NCI-H1092 (cell line): ENCODE data around the gene TEX19.

Experiments
- DNase-seq: peaks from one replicate; lab custom pipeline; 2025; lab: John Stamatoyannopoulos, UW

TEX19 gene

GRCh38 chr17:82358465-82359350 is at the start of gene TEX19:
Gene TEX19 (plus strand): TSS chr17:82359247. CDS start chr17:82362151, 2,904 bp downstream.
- DNase-seq, result no peak

- no peak for DNase-seq
Measured at GRCh38 chr17:82309656-82310570, 49.1 kb upstream of the TEX19 start.

DNA sequence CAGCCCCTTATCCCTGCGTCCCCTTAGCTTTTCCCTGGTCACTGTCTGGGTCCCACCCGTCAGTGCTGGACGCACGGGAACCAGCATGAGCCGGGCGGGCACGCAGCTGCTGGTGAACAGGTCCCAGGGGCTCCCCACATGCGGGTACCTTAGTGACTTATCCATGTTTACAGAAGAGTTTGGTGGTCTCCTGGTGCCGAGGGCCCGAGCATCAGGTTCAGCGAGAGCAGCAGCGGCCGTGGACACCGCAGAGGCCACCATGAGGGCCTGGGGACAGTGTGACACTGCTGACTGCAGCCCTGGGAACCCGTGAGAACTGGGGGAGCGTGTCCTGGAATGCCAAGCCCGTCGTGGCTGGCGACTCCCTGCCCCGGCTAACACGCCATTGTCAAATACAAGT is 48.2 kb upstream of the TEX19 start:
- DNase-seq, result no peak

- no peak for DNase-seq
Measured at GRCh38 chr17:82311971-82312370, 47.1 kb upstream of the TEX19 start.

DNA sequence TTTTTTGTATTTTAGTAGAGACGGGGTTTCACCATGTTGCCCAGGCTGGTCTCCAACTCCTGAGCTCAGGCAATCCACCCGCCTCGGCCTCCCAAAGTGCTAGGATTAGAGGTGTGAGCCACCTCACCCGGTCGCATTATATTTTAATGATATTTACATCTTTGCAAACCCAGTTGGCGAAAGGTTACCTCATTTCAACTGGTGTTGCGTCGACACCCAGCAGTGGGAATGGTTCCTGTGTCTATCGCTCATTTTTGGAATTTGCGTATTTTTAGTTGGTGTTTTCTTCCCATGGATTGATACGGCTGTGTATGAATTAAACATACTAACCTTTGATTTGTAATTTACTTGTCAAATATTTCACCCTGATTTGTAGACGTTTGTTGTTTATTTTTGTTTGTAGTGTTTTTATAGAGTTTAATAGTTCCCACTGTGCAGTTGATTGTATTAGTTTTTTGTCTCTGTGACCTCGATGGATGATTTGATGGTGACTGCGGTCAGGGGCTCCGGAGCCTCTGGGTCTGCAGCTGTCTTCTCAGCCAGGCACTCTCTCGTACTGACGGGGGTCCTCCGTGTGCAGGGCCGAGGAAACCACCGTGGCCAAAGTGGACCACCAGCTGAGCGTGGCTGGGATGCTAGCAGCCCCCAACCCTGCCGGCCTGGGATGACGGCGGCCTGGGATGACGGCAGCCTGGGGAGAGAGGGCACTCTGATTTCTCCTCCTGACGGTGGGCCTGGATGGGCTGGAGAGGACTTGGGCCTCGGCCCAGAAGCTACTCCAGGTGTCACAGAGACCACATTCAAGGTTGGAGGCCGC is 45.6 kb upstream of the TEX19 start:
- DNase-seq, result no peak

GRCh38 chr17:82314012-82314726 is 44.9 kb upstream of the TEX19 start:
- DNase-seq, result no peak

DNA sequence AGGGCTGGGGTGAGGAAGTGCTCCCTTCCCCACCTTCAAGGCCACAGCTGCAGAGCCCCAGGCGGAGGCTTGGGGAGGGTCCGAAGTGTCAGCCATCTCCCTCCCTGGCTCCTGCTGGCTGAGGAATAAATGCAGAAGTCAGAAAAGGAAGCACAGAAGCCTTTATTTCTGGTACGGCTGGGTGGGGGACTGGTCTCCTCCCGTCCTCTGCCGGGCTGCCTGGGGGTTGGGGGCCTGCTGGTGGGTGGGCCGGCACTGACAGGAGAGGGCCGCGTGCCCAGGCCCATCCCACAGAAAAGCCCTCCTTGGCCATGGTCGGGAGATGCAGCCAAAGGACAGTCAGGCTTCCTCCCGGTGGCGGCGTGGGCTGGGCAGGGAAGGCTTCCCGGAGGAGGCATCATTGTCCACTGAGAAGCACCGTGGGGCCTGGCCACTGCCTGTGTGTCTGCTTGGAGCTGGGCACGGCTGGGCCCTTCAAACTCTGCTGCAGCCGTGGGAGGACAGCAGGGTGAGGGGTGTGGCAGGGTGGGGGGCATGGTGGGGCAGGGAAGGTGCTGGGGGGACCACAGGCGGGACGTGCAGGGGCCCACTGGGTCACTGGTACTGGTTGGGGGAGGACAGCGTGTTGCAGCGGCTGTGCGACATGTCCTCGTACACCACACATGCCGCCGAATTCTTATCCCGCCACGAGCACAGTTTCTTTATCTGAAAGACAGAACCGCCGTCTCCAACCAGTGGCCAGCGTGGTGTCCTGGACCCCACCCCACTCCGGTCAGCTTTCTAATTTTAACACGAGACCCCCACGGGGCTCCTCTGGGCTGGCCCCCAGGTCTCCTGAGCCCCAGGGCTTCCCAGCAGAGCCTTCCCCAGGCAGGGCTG is 44.1 kb upstream of the TEX19 start:
- DNase-seq, result no peak

DNA sequence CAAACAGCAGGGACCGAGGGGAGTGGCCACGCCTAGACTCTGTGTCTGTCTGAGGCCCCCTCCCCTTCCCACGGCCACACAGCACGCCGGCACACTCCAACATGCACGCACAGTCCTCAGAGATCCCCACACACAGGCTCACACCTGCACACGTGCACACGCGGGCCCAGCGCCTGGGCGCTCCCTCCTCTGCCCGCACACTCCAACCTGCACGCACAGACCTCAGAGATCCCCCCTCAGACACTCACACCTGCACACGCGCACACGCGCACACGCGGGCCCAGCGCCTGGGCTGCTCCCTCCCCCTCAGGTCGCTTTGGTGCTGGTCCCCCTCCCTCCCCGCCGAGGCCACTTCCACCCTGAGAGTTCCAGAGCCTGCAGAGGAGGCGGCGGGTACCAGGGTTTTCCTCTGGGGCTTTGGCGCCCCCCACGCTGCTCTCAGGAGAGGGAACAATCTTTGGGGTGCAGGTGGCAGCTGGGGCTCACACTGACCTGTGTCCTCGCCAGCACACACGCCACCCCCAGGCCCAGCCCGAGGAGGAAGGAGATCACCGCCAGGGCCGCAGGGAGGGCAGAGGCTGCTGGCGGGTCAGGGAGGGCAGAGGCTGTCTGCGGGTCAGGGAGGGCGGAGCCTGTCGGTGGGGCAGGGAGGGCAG is 43.2 kb upstream of the TEX19 start:
- no peak for DNase-seq

DNA sequence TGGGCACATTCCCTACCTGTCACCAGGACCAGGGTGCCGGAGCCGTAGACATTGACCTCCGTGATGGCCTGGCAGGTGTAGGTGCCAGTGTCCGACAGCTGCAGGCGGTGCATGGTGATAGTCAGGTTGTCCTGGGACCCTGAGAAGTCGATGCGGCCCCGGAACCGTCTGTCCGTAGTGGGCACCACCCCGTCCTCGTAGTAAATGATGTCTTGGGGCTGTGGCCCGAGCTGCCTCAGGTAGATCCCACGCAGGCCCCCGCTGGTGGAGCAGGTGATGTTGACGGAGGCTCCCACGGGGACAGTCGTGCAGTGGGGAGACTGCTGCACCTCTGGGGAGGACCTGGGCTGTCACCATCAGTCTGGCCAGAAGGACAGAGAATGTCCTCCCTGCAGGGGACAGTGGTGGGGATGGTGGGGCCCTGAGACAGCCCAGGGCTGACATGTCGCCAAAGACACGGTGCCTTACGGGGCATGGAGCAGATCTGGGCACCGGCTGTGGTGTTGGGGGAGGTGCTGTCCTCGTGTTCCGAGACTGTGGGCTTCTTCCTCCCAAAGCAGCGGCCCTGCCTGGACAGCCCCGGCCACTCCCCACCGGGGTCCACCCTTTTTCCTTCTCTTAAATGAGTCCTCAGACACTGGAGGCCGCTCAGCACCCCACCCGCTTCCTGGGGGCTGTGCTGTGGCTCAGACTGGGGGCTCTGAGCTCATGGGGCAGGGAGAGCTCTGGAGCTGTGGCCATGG is 42.2 kb upstream of the TEX19 start:
- no peak for DNase-seq

- no peak for DNase-seq
Measured at GRCh38 chr17:82317394-82318168, 41.5 kb upstream of the TEX19 start, which contains the start of gene CD7. Gene CD7 (minus strand): TSS chr17:82317608. CDS start chr17:82317495, 113 bp downstream.

- DNase-seq, result no peak
Measured at GRCh38 chr17:82318169-82318498, 40.9 kb upstream of the TEX19 start.

DNA sequence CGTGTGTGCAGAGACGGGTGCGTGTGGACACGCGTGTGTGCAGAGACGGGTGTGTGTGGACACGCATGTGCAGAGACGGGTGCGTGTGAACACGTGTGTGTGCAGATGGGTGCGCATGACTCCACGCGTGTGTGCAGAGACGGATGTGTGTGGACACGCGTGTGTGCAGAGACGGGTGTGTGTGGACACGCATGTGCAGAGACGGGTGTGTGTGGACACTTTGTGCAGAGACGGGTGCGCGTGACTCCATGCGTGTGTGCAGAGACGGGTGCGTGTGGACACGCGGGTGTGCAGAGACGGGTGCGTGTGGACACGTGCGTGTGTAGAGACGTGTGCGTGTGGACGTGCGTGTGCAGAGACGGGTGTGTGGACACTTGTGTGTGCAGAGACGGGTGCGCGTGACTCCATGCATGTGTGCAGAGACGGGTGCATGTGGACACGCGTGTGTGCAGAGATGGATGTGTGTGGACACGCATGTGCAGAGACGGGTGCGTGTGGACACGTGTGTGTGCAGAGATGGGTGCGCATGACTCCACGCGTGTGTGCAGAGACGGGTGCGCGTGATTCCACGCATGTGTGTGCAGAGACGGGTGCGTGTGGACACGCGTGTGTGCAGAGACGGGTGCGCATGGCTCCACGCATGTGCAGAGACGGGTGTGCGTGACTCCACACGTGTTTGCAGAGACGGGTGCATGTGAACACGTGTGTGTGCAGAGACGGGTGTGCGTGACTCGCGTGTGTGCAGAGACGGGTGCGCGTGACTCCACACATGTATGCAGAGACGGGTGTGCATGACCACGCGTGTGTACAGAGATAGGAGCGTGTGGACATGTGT is 40.1 kb upstream of the TEX19 start:
- no peak for DNase-seq

DNA sequence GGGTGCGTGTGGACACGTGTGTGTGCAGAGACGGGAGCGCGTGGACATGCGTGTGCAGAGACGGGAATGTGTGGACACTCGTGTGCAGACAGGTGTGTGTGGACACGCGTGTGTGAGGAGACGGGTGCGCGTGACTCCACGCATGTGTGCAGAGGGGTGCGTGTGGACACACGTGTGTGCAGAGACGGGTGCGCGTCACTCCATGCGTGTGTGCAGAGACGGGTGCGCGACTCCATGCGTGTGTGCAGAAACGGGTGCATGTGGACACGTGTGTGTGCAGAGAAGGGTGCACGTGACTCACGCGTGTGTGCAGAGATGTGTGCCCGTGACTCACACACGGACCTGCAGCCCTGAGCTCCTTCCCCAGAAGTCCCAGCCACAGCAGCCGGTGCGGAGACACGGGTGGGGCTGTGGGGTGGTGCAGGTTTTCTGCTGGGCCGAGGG is 39.4 kb upstream of the TEX19 start:
- DNase-seq, result no peak

- no peak for DNase-seq
Measured at GRCh38 chr17:82320140-82320840, 38.8 kb upstream of the TEX19 start.

GRCh38 chr17:82320956-82321927 is 37.8 kb upstream of the TEX19 start:
- DNase-seq, result no peak
